CD4-positive, alpha-beta T cell treated with Interleukin-21 for 1 hour (primary cell): Measurements from ENCODE around the gene SLC35E3.
A peak's percentile ranks its signal among the peaks of the same experiment; 100 is the strongest.

ENCODE experiments used
- DNase-seq: peaks from one replicate; pipeline ENCODE4 v3.0.0-alpha.2; 2020

Gene SLC35E3

DNA sequence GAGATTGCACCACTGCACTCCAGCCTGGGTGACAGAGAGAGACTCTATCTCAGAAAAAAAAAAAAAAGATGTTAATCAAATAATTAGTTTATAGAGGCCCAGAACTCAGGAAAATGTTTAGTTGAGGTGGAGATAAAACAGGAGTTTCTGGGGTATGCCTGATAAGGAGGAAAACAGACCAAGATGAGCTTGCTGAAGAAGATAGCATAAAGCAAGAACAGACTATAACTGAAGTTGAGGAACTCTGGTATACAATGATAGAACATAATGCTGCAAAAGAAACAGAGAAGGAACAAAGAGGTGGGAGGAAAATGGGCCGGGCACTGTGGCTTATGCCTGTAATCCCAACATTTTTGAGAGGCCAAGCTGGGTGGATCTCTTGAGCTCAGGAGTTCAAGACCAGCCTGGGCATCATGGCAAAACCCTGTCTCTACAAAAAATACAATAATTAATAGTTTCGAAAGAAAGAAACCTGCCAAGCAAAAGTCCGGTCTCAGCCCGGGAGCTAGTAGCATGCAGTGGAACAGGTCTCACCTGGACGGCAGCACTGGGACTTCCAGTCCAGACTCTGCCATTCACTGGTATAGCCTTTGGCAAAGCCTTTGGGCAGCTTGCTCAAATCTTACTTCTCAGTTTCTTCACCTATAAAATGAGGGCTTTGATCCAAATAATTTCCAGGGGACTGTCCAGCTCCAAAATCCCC is 25.4 kb downstream of the SLC35E3 start:
- DNase-seq: no peak

- DNase-seq: no peak
Observed at GRCh38 chr12:68772714-68773113, 26.7 kb downstream of the SLC35E3 start.

DNA sequence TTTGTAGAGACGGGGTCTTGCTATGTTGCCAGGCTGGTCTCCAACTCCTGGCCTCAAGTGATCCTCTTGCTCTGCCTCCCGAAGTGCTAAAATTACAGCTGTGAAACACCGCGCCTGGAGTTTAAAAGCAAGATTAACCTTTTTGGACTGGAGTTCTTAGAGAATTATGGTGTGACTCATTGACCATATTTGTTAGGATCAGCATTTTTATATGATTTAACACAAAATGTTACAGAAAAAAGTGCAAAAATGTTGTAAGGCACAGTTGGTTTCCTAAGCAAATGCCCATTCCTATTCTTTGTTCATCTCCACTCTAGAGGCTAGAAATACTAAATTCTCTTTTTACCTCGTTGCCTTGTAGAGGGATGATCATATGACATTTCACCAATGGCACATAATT is 27.6 kb downstream of the SLC35E3 start:
- DNase-seq: no peak

- no peak for DNase-seq
Observed at GRCh38 chr12:68775121-68775630, 29.2 kb downstream of the SLC35E3 start.

DNA sequence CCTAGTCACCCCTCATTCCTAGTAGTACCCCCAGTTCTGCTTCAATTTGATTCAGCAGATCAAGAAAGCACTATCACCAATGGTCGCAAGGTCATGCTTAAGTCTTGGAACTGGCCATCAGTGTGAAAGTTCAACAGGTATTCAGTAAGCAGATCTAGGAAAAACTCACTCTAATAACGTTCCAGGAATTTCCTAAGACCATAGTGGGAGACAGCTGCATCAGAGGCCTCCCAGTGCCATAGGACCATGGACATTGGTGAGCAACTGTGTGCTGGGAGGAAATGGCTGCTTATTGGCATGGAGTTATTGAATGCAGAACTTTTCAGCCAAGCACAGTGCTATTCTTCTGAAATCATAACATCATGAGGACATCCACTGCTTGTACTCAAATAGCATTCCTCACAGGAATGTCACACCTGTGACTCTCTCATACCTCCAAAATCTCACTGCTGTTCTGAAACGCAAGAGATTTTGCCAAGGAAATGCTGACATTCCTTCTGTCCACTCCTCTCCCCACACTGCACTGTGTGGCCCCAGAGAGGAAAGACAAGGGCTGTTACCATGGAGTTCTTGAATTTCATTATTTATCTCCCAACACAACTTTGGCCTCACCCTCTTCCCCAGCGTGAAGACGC is 31.1 kb downstream of the SLC35E3 start:
- no peak for DNase-seq

DNA sequence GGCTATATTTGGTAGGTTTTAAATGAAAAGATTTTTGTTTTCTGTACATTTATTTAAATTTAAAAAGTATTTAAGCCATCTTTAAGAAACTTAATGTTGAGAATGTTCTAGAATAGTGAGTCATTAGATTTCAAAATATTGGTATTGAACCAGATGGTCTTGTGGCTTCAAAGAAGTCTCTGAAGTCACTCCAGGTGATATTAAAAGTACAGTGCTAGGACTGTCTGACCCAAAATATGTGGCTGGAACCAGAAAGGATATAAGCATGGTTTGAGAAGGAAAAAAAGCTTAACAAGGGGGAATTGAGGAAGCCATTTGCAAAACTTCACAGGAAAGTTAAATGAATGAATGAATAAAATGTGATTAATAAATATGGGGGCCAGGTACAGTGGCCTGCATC is 33.3 kb downstream of the SLC35E3 start:
- DNase-seq: no peak

GRCh38 chr12:68780731-68781130 is 34.8 kb downstream of the SLC35E3 start:
- DNase-seq: no peak

DNA sequence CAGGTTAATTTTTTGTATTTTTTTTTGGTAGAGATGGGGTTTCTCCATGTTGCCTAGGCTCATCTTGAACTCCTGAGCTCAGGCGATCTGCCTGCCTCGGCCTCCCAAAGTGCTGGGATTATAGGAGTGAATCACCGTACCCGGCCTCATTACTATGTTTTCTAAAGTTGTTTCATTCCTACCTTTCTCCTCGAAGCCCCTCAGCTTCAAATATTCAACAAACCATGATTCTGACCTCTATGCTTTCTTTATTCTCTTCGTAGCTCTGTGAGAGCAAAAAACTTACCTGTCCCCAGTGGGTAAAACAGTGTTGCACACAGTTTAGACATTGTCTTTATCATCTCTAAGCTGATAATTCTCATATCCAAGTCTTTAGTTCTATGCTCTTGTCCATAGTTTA is 35.8 kb downstream of the SLC35E3 start:
- no peak for DNase-seq

DNA sequence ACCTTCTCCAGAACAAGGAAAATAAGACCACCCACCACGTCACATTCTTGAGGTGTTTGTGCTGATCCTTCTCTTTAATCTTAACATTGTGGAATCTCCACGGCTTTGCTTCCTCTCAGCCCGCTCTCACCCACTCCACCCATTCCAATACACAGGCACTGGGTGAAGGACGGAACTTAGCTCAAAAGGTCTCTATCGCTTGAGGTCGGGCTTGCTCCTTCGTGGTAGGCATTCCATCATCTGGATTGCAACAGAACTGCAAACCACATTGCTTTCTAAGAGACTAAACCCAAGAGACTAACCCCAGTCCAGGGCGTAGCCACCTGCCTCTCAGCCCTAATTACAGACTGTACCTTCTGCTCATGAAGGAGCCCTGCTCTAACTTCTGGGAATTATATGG is 38.0 kb downstream of the SLC35E3 start:
- no peak for DNase-seq

DNA sequence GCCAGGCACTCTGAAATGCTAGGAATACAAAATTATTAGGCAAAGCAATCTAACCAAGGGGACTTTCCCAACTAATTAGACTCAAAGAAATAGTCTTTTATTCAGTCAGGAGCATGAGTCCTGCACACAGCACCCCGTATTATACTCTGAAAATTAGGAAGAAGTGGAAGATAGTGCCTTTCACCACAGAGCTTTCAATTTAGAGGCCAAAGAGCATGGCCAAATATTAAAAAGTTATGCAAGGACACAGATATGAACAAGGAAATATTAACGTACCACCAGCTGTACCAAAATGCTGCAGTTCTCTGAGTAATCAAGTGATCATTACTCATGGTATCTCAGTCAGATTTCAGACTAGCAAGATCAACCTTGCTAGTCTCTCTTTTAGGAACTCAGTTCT is 39.4 kb downstream of the SLC35E3 start:
- DNase-seq: no peak

DNA sequence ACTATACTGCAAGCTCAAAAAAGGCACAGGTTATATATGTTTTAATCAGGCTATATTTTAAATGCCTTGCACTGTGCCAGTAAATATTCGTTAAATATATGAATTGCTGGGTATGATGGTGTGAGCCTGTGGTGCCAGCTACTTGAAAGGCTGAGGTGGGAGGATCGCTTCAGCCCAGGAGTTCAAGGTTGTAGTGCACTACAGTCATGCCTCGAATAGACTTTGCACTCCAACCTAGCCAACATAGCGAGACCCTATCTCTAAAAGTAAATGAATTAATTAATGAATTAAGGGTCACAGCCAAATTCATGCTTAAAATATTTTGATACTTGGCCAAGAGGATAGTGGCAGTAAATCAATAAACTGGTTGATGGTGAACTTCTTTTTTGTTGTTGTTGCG is 39.8 kb downstream of the SLC35E3 start:
- DNase-seq: no peak

GRCh38 chr12:68786929-68787328 is 41.0 kb downstream of the SLC35E3 start:
- DNase-seq: no peak

GRCh38 chr12:68788554-68789143 is 42.7 kb downstream of the SLC35E3 start:
- DNase-seq: no peak

- DNase-seq: no peak
Observed at GRCh38 chr12:68789144-68789878, 43.3 kb downstream of the SLC35E3 start.

GRCh38 chr12:68790081-68790951 is 44.3 kb downstream of the SLC35E3 start:
- no peak for DNase-seq

DNA sequence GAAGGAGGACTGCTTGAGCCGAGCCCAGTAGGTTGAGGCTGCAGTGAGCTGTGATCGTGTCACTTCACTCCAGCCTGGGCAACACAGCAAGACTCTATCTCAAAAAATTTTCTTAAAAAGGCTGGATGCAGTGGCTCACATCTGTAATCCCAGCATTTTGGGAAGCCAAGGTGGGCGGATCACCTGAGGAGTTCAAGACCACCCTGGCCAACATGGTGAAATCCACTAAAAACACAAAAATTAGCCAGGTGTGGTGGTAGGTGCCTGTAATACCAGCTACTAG is 44.9 kb downstream of the SLC35E3 start:
- DNase-seq: no peak

GRCh38 chr12:68791897-68792481 is 46.0 kb downstream of the SLC35E3 start:
- DNase-seq: no peak

DNA sequence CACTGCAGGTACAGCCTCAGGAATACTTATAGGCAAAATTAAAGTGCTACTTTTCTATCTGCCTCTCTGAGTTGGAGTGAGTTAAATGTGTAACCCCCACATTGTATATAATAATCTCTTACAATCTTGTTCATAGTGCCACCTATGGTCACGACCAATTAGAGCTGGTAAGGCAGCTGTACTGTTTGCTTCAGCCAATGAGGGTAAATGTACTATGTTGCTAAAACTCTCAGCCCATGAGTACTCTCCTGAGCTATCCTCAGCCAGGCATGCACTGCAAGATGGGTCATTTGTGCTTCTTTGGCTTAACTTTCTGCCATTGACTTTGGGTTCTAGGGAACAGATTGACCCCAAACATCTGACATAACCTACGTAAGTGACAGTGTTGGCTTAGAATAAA is 47.0 kb downstream of the SLC35E3 start:
- peak; percentile 67 for DNase-seq

DNA sequence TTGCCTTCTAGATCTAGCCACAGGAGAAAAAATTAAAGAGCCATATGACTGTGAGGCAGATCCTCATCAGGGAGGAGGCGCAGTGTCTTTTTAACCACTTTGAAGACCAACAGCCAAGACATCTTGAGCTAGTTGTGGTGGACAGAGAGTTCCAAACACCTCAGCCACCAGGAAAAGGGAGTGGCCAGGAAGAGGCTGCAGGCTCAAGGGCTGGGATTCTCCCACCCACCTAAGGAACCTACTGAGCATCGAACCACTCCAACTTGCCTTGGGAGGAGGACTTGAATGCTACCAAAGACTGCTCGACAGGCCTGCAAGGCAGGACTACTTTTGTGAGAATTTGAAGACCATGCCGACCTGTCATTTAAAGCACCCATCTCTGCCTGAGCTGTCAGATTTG is 47.5 kb downstream of the SLC35E3 start:
- no peak for DNase-seq

DNA sequence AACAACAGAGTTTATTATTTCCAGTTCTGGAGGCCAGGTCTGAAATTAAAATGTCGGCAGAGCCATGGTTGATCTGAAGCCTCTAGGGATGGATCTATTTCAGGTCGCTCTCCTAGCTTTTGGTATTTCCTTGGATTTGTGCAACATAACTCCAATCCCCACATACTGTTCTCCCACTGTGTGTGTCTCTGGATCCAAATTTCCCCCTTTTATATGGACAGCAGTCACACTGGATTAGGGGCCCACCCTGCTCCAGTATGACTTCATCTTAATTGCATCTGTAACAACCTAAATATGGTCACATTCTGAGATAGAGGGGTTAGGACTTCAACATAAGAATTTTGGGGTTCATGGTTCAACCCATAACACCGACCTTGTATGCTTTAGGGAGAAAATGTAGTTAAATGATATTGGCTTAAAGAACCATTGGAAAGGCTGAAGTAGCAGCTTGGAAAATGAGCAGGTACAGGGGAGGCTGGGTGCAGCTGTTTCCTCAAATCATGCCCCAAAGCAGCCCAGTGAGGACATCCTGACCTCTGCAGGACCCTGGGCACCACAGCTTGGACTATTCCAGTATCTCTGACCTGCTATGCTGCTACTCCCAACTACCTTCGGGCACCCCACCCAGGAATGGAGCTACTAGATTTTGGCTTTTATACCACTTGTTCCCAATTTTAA is 48.1 kb downstream of the SLC35E3 start:
- no peak for DNase-seq

DNA sequence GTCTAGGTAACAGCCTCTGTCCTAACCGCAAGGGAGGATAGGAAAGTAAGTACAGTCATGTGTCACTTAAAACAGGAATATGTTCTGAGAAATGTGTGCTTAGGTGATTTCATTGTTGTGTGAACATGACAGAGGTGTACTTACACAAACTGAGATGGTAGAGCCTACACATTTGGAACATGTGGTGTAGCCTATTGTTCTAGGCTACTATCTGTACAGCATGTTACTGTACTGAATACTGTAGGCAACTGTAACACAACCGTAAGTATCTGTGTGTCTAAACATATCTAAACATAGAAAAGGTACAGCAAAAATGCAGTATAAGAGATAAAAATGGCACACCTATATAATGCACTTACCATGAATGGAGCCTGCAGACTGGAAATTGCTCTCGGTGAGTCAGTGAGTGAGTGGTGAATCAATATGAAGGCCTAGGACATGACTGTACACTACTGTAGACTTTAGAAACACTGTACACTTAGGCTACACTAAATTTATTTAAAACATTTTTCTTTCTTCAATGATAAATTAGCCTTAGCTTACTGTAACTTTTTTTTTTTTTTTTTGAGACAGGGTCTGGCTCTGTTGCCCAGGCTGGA is 48.8 kb downstream of the SLC35E3 start:
- no peak for DNase-seq
